IPS-15b (cell line): ENCODE measurements around the gene PARD3B.

Experiments used
- H3K27me3 ChIP-seq: one replicate; pipeline ENCODE4 v1.6.1; 2013; ENCODE audit warnings: low read length; ENCODE audit not compliant: control insufficient read depth, insufficient read depth
- H3K36me3 ChIP-seq: one replicate; pipeline ENCODE4 v1.6.1; 2013; ENCODE audit warnings: low read length; ENCODE audit not compliant: control insufficient read depth, insufficient read depth
- H3K4me1 ChIP-seq: one replicate; pipeline ENCODE4 v1.6.1; 2013; ENCODE audit warnings: mild to moderate bottlenecking, low read length; ENCODE audit not compliant: control insufficient read depth, insufficient read depth
- H3K4me3 ChIP-seq: one replicate; pipeline ENCODE4 v1.5.1; 2013; ENCODE audit warnings: low read depth, low read length
- H3K9ac ChIP-seq: one replicate; pipeline ENCODE4 v1.6.1; 2013; ENCODE audit warnings: low read depth, mild to moderate bottlenecking, low read length
- H3K9me3 ChIP-seq: one replicate; pipeline ENCODE4 v1.6.1; 2013; ENCODE audit warnings: mild to moderate bottlenecking, low read length; ENCODE audit not compliant: control insufficient read depth, insufficient read depth

The PARD3B gene

DNA sequence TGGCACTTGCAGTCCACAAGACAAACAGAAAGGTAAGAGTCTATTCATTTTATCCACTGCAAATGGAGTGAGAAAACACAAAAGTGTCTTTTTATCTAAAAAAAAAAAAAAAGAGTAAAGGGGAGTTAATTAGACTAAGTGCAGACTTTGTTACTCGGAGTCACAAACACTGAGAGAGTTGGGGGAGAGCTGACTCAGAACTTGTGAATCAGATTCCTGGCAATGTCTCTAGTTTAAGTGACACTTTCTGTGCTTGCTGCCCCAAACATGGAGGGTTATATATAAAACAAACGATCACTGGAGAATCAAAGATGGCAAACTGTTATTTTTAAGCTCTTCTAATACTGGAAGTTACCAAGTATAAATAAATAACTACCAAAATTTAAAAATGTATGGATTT is 631.3 kb downstream of the PARD3B start:
- H3K4me3 ChIP-seq, result no peak overlapping the region
- H3K9me3 ChIP-seq, result no peaks in the 10 kb centered on the region
- H3K27me3 ChIP-seq, result no peaks in the 10 kb centered on the region
- H3K4me1 ChIP-seq, result no peaks in the 10 kb centered on the region
- H3K36me3 ChIP-seq, result no peaks in the 10 kb centered on the region
- no peak overlapping the region for H3K9ac ChIP-seq

DNA sequence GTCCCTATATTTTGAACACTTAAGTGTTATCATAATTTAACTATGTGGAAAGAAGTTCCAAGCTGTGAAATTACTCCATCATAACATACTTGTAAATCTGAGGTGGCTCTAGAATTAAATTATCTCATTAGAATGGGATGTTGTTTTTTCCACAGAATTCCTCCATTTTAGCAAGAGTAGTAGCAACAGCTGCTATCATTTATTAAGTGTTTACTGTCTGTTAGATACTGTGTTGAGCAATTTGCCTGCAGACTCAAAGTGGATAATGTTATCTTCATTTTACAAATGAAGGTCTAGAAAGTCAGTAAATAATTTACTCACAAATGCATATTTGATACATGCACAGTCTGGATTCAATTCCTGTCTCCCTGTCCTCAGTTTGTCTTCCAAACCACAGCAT is 632.3 kb downstream of the PARD3B start:
- H3K36me3 ChIP-seq, result no peaks in the 10 kb centered on the region
- H3K9me3 ChIP-seq, result no peaks in the 10 kb centered on the region
- H3K27me3 ChIP-seq, result no peaks in the 10 kb centered on the region
- H3K9ac ChIP-seq, result no peak overlapping the region
- H3K4me1 ChIP-seq, result no peaks in the 10 kb centered on the region
- no peak overlapping the region for H3K4me3 ChIP-seq

DNA sequence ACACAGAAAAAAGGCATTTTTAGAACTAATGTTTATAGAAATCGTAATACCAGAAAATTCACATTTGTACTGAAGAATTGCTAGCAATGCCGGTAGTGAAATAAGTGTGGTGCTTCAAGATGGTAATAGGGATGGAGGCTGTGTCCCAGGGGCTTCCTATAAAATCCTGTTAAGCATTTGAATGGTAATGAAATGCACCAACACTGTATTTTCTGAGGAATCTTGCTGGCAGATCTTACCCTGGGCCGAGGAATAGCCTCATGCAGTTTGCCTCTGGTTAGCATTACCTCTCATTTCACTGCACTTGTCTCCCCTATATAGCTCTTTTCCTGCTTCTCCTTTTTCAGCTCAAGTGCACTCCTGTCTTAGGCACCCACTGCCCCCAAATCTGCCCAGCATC is 635.5 kb downstream of the PARD3B start:
- Histone ChIP-seq H3K4me3 (no peak overlapping the region), H3K27me3 (no peaks in the 10 kb centered on the region), H3K9me3 (no peaks in the 10 kb centered on the region), H3K36me3 (no peaks in the 10 kb centered on the region), H3K4me1 (no peaks in the 10 kb centered on the region), H3K9ac (no peak overlapping the region)

DNA sequence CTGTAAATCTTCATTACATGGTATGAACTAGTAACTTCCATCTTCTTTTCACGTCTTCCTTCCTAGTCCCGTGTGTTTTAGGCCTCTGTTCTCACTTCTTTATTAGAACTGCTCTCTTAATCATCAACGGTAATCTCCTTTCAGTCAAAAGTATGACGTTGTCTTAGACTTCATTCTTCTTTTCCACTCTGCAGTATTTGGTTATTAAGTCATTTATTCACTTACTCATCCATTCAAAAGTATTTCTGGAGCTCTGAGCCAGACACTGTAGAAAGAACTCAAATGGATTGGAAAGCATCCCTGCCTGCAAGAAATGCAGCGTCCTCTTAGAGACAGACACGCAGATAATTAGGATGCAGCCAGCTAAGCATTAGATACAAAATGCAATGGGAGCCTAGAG is 642.5 kb downstream of the PARD3B start:
- H3K36me3 ChIP-seq, result no peaks in the 10 kb centered on the region
- no peak overlapping the region for H3K9ac ChIP-seq
- no peaks in the 10 kb centered on the region for H3K27me3 ChIP-seq
- H3K4me3 ChIP-seq, result no peak overlapping the region
- H3K9me3 ChIP-seq, result no peaks in the 10 kb centered on the region
- H3K4me1 ChIP-seq, result no peaks in the 10 kb centered on the region

DNA sequence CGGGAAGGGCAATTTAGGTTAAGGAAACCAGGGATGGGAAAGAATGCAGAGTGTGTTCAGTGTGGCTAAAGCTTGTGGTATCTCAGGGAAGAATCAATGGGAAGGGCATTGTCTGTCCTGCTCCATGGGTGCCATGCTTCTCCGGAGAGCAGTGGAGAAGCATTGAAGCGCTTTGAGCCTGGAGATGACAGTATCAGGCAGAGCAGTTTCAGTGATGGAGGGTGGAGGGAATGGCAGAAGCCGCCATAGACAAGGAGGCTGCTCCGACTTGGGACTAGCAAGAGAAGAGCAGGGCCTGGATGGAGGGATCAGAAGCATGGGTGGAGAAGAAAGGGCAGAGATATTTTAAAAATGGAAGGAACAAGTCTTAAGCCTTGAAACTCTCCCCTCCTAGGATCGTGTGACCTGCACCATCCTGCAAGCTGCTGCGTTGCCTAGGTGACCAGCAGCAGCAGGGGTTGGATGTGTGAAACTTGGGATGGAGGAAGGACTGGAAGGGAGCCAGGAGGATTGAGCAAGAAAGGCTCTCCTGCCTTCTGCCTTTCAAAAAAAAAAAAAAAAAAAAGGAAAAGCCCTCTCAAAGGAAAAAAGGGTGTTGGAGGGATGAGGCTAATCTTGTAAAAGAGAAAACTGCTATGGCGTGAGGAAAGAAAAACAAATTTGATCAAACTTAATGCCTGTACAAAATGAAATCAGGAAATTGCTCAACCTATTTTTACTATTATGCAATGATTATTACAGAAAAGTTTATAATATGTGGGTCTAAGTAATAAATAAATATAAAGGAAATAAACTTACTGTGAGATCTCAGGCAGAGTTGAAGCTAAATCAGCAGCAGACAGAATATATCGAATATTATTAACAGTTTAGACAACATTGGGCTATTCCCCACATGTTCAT is 643.2 kb downstream of the PARD3B start:
- Histone ChIP-seq H3K36me3 (no peaks in the 10 kb centered on the region), H3K27me3 (no peaks in the 10 kb centered on the region), H3K9me3 (no peaks in the 10 kb centered on the region), H3K4me1 (no peaks in the 10 kb centered on the region), H3K9ac (no peak overlapping the region), H3K4me3 (no peak overlapping the region)

DNA sequence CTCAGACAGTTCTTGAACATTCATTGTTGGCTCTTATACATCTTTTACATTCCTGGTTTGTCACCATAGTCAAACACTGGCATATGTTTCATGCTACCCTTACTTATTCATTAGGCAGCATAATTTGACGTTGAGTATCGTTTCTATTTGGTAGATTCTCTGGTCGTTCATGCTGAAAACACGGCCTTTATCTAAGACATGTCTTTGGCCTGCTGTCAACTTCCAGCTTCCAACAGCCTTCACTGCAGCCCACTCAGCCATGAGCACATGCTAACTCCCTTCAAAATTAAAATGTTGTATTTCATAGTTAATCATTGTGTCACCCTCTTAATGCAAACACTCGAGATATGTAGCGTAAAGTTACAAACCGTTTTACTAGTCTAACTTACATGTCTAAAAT is 644.0 kb downstream of the PARD3B start:
- no peak overlapping the region for H3K4me3 ChIP-seq
- H3K4me1 ChIP-seq, result no peaks in the 10 kb centered on the region
- H3K36me3 ChIP-seq, result no peaks in the 10 kb centered on the region
- H3K27me3 ChIP-seq, result no peaks in the 10 kb centered on the region
- no peaks in the 10 kb centered on the region for H3K9me3 ChIP-seq
- no peak overlapping the region for H3K9ac ChIP-seq

DNA sequence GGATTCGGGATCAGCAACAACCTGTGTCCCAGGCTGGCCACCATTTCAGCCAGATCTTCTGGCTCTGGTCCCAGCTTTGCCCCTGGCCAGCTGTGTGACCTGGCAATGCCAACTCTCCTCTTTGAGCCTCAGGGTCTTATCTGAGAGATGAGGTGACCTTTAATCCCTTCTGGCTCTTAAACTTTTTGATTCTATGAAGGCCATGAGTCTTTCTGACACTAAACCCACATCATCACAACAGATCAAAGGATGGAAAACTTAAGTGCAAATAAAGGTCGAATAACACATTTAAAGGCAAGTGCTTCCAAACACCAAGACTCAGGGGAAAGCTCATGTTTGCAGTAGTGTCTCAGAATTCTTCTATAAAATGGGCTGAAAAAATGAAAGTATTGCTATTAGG is 645.3 kb downstream of the PARD3B start:
- H3K27me3 ChIP-seq, result no peaks in the 10 kb centered on the region
- H3K9ac ChIP-seq, result no peak overlapping the region
- no peaks in the 10 kb centered on the region for H3K4me1 ChIP-seq
- H3K36me3 ChIP-seq, result no peaks in the 10 kb centered on the region
- H3K4me3 ChIP-seq, result no peak overlapping the region
- no peaks in the 10 kb centered on the region for H3K9me3 ChIP-seq

DNA sequence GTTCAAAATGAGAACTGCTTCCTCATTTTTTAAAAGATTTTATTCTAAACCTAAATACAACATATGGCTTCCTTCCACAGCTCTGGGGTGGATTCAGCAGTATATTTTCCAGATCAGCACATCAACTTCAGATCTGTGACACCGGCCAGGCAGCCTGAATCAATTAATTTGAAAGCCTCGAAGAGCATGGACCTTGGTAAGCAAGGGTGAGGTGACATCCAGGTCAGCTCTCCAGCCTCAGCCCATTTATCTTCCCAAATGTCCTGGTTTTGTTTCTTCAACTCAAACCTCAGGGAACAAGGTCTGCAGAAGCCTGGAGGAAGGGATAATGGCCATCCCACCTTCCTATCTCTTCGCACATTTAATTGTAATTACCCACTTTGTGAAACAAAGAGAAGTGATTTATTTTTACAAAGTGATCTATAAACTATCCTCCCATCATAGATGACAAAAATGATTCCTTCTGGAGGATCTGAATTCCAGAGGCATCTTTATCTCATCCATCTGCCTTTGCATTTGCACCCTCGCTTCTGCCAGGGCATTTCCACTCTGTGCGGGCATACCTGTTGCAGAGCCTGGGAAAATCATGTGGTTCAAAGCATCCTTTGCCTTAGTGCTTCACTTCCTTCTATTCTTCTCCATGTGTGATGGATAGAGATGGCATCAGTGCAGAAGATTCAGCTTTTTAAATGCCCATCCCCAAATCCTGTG is 648.0 kb downstream of the PARD3B start:
- Histone ChIP-seq H3K27me3 (no peaks in the 10 kb centered on the region), H3K9ac (no peak overlapping the region), H3K9me3 (no peaks in the 10 kb centered on the region), H3K4me1 (peaks cover 16% of the 10 kb centered on the region), H3K36me3 (no peaks in the 10 kb centered on the region), H3K4me3 (no peak overlapping the region)

DNA sequence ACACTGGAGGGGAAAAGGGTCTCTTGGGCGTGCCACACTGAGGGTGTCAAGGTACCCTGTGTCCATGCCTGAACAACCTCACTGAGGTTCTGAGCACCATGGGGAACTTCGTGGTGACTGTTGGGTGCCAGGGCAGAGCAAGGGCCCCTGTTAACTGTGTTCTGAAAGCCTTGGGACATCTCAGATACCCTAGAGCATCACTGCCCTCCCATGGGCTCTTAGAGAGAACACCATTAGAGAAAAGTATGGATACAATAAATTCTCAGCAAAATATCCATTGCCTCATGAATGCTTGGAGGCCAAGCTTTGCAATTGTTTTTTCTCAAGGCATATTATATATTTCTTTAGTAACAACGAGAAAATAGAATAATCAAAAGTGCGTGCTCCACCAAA is 648.6 kb downstream of the PARD3B start:
- Histone ChIP-seq H3K4me1 (peaks cover 17% of the 10 kb centered on the region), H3K9me3 (no peaks in the 10 kb centered on the region), H3K9ac (no peak overlapping the region), H3K4me3 (no peak overlapping the region), H3K27me3 (no peaks in the 10 kb centered on the region), H3K36me3 (no peaks in the 10 kb centered on the region)

DNA sequence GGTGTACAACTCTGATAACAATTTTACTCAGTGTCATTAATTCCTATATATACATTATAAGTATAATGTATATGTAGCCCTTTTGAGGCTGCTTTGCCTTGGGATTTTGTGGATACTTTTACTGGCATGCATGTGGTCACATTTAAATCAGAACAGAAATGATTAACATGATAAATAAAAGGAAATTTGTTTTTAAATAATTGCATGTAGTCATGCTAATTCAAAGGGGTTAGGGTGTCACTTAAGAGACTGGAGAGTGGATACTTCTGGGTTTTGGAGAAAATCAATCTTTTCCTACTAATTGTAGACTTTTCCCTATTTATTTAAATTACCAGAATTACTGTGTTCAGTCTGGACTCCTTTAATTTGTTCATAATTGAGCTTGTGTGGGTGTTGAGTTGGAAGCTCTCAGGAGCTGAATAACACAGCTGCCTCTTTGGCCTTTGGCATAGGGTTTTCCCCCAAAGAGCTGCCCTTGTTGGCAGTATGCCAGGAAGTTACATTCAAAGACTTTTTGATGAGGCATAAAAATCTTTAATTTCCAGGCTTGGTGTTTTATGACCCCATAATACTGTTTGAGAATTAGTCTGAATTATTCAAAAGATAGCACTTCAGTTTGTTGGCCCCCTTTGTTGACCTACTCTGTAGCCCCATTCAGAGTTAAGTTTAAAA is 652.3 kb downstream of the PARD3B start:
- no peak overlapping the region for H3K9ac ChIP-seq
- H3K4me1 ChIP-seq, result peaks cover 19% of the 10 kb centered on the region
- H3K9me3 ChIP-seq, result no peaks in the 10 kb centered on the region
- H3K4me3 ChIP-seq, result no peak overlapping the region
- H3K36me3 ChIP-seq, result no peaks in the 10 kb centered on the region
- no peaks in the 10 kb centered on the region for H3K27me3 ChIP-seq

DNA sequence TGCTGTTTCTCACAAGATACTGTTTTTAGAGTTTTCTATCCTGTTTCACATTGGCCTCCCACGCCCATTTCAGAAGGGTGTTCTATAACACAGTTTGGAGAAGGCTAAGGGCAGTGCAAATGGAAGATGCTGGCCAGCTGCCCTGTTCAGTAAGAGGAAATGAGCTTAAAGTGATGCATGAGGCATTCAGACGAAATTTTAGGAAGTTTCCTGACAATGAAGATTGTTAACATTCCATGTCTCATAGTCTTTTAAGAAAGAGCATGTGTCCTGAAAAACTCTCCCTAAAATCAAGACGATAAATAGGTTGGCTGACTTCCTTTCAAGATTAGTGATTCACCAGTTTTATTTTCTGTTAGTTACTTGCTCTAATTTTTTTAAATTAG is 652.9 kb downstream of the PARD3B start:
- Histone ChIP-seq H3K36me3 (no peaks in the 10 kb centered on the region), H3K9me3 (no peaks in the 10 kb centered on the region), H3K9ac (no peak overlapping the region), H3K4me1 (peaks cover 19% of the 10 kb centered on the region), H3K4me3 (no peak overlapping the region), H3K27me3 (no peaks in the 10 kb centered on the region)
